Measurements from ENCODE around the gene UBE2I.

Gene UBE2I

DNA sequence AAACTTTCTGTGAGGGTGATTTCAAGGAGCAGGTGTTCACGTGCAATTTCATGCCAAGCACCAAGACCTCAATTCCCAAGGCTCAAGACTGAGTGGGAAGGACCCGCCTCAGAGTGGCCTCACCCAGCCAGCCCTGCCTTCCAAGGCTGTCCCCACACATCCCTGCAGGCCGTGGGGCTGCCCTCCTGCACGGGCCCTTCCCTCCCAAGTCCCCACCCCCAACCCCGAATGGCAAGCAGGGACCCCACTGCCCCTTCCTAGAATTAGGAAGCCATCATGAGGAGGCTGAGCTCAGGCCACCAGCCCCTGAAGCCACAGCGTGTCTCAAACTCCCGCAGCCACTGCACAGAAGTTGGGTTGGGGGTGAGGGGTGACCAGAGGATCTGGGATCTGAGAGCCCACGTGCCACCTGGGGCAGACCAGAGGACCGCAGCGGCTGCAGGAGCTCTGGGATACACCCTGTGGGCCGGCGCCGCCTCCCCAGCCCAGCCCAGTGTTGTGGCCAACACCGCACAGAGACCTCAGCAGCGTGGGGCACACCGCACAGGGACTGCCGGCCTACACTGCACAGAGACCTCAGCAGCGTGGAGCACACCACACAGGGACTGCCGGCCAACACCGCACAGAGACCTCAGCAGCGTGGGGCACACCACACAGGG lies 63.0 kb downstream of the UBE2I start:
- H3K36me3 Mint-ChIP-seq = no peaks in the 10 kb centered on the region
- no peak overlapping the region for H3K27ac Mint-ChIP-seq
- H3K4me1 Mint-ChIP-seq (ENCODE audit: low read depth) = no peaks in the 10 kb centered on the region
- H3K4me3 Mint-ChIP-seq = no peak overlapping the region
- H3K27me3 Mint-ChIP-seq = no peaks in the 10 kb centered on the region
- H3K9me3 Mint-ChIP-seq (ENCODE audit: low read depth) = no peaks in the 10 kb centered on the region

DNA sequence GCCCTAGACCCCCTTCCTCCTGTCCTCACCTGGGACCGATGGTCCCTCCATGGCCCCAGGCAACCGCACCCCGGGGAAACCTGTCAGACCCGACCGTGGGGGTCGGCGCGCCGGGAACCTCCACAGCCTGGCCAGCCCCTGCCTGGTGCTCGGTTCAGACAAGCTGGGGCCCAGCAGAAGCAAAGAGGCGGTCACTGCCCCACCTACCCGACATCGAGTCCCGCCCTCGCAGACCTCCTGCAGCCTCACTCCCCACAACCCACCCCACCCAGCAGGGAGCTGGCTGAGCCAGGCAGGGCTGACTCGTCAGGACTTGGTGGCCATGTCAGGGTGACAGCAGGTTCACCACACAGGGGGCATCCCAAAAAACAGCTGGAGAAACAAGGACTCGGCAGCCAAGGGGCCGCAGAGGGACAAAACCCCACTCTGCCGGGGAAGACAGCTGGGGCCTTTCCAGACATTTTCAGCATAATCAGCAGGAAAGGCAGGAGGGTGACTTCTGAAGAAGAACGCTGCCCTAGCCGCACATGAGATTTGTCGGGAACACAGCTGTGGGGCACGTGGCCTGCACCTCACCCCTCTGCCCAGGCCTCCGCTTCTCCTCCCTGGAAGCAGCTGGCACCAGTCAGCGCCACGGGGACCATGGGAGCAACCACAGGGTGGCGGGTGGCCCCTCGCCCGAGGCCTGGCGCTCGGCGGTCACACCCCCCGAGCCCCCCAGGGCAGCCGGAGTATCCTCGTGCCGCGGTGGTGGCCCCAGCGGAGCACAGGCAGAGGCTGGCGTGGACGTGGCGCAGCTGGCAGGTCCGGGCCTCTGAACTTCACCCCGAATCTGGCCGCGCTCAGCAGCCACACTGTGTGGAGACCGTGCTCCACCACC lies 65.2 kb downstream of the UBE2I start:
- H3K4me1 Mint-ChIP-seq (ENCODE audit: low read depth) = peaks cover 8% of the 10 kb centered on the region
- H3K27ac Mint-ChIP-seq = no peak overlapping the region
- no peaks in the 10 kb centered on the region for H3K9me3 Mint-ChIP-seq (ENCODE audit: low read depth)
- H3K36me3 Mint-ChIP-seq = no peaks in the 10 kb centered on the region
- H3K27me3 Mint-ChIP-seq = no peaks in the 10 kb centered on the region
- H3K4me3 Mint-ChIP-seq = no peak overlapping the region

DNA sequence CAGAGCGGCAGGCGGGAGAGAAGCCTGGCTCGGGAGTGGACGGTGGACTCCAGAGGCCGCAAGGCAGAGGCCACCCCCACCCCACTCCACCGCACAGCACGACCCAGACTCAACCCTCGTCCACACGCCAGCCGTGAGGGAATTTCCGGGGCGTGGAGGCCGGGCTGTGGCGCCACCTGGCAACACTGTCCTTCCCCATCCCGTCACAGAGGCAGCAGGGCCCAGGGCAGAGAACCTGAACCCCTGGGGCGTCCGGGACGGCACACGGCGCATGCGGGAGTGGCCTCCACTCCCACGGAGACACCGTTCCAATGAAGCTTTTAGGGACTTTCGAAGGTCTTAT lies 65.8 kb downstream of the UBE2I start:
- Mint-ChIP-seq H3K27ac (no peak overlapping the region), H3K9me3 (ENCODE audit: low read depth) (no peaks in the 10 kb centered on the region), H3K4me1 (ENCODE audit: low read depth) (peaks cover 12% of the 10 kb centered on the region), H3K36me3 (no peaks in the 10 kb centered on the region), H3K27me3 (no peaks in the 10 kb centered on the region), H3K4me3 (no peak overlapping the region)

DNA sequence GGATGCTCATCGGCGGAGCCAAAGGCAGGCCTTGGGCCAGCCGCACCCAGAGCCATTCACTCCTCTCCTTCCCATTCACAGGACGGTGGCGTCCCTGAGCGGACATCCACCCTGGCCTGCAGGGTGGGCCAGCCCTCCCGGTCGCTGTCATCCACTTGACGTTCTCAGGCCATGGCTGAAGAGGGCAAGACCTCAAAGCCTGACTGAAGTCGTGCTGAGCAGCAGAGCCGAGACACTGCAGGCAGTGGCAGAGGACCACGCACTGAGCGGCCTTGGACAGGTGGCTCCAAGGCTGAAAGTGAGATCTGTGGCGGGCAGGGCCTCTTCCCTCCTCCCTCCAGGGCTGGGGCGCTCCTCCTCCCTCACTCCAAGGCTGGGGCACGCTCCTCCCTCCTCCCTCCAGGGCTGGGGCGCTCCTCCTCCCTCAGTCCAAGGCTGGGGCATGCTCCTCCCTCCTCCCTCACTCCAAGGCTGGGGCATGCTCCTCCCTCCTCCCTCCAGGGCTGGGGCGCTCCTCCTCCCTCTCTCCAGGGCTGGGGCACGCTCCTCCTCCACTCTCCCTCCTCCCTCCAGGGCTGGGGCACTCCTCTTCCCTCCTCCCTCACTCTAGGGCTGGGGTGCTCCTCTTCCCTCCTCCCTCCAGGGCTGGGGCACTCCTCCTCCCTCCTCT lies 66.4 kb downstream of the UBE2I start:
- no peaks in the 10 kb centered on the region for H3K27me3 Mint-ChIP-seq
- no peaks in the 10 kb centered on the region for H3K36me3 Mint-ChIP-seq
- H3K4me1 Mint-ChIP-seq (ENCODE audit: low read depth) = peaks cover 12% of the 10 kb centered on the region
- H3K27ac Mint-ChIP-seq = no peak overlapping the region
- H3K4me3 Mint-ChIP-seq = no peak overlapping the region
- H3K9me3 Mint-ChIP-seq (ENCODE audit: low read depth) = no peaks in the 10 kb centered on the region
